ENCODE measurements around the gene BIRC6.

GRCh38 chr2:32402091-32402490 is 45.3 kb downstream of the BIRC6 start:
- TF ChIP-seq CTCF (IDR thresholded peaks at IDR 0.05) = no peak
- no peak for TF ChIP-seq POLR2A (IDR thresholded peaks at IDR 0.05)

All from heart left ventricle (tissue), 13 donors.